LNCaP clone FGC (cell line): ENCODE measurements around the gene C2CD5.
"Not testable (repeated sequence)": the region's sequence is repeated elsewhere in the genome, so short reads cannot be mapped to it uniquely, and the experiment has no call there.

Experiments
- DNase-seq: peaks from one replicate; pipeline ENCODE4 v3.0.0-alpha.2; 2011; ENCODE audit warnings: low read depth
- H3K4me3 ChIP-seq: 2 replicates; pipeline ENCODE4 v1.5.1; 2011; ENCODE audit warnings: mild to moderate bottlenecking, low read depth, low read length, control low read depth
- TF ChIP-seq, protein P1 (sequence below): IDR thresholded peaks from 2 replicates; pipeline ENCODE4 v1.5.1; 2012; ENCODE audit warnings: mild to moderate bottlenecking; ENCODE audit not compliant: control insufficient read depth, insufficient read depth; ENCODE audit errors: extremely low read depth

The C2CD5 gene

DNA sequence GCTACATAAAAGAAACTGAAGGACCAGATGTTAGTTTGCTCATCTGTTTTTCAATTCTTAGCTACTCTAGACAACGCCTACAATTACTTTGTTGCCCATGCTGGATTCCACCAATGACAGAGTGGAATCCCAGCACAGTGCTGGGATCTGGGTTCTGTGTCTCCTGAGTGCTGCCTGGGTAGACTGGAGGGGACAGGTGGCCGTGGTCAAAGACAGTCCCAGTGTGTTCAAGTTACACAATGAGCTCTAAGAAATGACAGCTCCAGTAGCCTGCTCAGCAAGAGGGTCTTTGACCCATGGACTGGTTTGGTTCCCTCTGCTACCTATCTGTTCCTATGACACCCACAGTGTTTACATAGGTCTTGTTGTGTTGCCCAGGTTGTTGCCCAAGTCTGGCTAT lies 38.5 kb downstream of the C2CD5 start:
- H3K4me3 ChIP-seq: no peak overlapping the region
- DNase-seq: no peak
- TF ChIP-seq, protein P1, sequence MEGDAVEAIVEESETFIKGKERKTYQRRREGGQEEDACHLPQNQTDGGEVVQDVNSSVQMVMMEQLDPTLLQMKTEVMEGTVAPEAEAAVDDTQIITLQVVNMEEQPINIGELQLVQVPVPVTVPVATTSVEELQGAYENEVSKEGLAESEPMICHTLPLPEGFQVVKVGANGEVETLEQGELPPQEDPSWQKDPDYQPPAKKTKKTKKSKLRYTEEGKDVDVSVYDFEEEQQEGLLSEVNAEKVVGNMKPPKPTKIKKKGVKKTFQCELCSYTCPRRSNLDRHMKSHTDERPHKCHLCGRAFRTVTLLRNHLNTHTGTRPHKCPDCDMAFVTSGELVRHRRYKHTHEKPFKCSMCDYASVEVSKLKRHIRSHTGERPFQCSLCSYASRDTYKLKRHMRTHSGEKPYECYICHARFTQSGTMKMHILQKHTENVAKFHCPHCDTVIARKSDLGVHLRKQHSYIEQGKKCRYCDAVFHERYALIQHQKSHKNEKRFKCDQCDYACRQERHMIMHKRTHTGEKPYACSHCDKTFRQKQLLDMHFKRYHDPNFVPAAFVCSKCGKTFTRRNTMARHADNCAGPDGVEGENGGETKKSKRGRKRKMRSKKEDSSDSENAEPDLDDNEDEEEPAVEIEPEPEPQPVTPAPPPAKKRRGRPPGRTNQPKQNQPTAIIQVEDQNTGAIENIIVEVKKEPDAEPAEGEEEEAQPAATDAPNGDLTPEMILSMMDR: no peak

DNA sequence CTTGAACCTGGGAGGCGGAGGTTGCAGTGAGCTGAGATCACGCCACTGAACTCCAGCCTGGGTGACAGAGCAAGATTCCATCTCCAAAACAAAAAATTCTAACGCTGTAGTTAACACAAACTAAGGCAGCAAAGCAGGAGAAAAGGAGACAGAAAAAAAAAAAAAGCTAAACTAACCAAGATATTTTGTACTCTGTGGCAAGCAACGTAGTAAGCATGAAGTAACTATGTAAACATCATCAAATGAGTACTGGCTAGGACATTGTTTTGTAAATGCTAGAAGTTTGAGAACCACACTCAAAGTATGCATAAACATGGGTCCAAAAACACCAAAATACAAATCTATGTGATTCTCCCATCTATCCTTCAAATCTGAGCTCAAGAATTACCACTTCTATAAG lies 44.2 kb downstream of the C2CD5 start:
- TF ChIP-seq, protein P1: no peak
- DNase-seq: no peak
- no peak overlapping the region for H3K4me3 ChIP-seq

DNA sequence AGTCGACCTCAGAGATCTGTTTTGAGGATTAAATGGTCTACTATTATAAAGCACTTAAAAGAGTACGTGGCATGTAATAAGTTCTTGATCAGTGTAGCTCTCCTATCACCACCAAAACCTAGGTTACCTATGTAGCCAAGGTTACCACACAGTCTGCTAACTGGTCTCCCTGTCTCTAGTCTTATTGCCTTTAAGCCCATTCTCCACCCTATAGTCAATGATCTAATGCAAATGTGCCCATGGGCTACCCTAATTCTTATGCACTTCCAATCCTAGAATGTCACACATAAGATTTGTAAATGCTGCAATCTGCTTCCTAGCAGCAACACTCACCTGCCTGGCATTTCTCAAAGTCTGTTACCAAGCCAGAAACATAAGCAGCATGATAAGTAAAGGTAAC lies 44.9 kb downstream of the C2CD5 start:
- TF ChIP-seq, protein P1: no peak
- DNase-seq: no peak
- no peak overlapping the region for H3K4me3 ChIP-seq

DNA sequence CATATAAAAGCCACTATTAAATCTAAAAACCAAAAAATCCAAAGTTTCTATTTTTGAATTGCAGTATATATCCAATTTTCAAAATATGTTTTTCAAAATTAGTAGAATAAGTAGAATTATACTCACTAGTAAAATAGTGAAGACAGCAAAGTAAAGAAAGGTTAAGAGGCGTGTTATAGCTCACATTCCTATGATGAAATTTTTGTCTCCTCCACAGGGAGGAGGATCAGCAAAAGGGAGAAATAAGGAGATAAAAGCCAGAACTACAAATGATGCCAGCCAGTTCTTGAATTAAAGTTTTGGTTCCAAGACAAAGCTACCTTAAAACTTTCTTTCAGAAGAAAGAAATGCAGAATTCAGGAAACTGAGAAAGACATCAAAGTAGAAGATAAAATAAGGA lies 50.0 kb downstream of the C2CD5 start:
- H3K4me3 ChIP-seq: no peak overlapping the region
- no peak for DNase-seq
- TF ChIP-seq, protein P1: no peak

DNA sequence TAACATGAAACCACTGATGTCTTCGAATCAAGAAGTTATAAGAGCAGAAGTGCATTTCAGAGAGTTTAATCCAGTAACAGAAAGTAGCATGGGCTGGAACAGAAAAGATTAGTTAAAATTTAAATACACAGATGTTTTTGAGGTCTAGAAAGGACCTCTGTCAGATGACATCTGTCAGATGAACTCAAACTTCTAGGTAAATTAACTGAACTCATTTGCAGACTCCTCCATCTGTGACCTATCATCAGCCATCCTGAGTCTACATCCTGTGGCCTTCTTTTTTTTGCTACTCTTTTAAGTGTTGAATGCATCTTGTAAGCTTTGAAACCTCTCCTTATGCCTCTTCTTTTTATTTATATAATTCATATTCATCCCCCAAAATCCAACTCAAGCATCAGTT lies 53.3 kb downstream of the C2CD5 start:
- no peak for DNase-seq
- TF ChIP-seq, protein P1: no peak
- no peak overlapping the region for H3K4me3 ChIP-seq

DNA sequence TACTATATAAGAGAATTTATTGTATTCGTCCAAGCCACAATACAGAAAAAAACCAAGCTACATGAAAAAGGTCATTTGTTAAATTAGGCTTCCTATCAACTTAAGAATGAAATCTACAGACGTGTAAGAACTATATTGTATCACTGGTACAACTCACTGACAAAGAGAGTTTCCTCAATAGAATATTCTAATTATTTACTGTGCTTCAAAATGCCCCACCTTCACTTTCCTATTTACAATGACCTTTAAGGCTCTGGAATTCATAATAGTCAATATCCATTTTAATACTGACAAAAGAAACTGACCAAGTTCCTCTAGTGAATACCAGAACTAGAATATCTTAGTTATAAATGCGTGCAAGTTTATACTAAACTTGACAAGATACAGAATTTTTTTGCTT lies 55.9 kb downstream of the C2CD5 start:
- no peak for DNase-seq
- TF ChIP-seq, protein P1: no peak
- H3K4me3 ChIP-seq: no peak overlapping the region

DNA sequence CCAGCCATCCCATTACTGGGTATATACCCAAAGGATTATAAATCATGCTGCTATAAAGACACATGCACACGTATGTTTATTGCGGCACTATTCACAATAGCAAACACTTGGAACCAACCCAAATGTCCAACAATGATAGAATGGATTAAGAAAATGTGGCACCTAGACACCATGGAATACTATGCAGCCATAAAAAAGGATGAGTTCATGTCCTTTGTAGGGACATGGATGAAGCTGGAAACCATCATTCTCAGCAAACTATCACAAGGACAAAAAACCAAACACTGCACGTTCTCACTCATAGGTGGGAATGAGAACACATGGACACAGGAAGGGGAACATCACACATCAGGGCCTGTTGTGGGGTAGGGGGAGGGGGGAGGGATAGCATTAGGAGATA lies 56.7 kb downstream of the C2CD5 start:
- not testable (repeated sequence) for DNase-seq, H3K4me3 ChIP-seq

DNA sequence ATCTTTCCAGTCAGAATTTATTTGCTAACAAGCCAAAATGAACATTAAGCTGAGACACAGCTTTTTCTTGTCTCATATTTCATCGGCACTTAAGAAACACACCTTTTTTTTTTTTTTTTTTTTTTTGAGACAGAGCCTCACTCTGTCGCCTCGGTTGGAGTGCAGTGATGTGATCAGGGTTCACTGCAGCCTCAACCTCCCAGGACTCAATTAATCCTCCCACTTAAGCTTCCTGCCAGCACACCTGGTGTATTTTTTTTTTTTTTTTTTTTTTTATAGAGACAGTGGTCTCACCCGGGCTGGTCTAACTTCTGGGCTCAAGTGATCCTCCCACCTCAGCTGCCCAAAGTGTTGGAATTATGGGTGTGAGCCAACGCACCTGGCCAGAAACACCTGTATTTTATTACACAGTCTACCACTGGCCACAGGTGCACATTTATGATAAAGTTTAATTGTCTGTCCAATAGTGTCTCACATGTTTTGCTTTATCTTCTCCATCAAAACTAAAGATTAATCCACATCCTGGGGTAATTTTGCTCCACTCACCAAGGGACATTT lies 62.7 kb downstream of the C2CD5 start:
- TF ChIP-seq, protein P1: no peak
- no peak overlapping the region for H3K4me3 ChIP-seq
- no peak for DNase-seq

DNA sequence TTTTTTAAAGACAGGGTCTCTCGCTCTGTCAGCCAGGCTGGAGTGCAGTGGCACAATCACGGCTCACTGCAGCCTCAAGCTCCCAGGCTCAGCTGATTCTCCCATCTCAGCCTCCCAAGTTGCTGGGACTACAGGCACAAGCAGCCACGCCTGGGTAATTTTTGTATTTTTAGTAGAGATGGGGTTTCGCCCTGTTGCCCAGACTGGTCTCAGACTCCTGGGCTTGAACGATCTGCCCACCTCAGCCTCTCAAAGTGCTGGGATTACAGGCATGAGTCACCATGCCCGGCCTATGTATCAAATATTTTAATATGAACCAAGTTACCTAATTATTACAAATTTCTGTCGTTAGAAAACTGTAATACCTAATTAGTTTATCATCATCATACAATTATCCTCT lies 63.5 kb downstream of the C2CD5 start:
- not testable (repeated sequence) for DNase-seq, H3K4me3 ChIP-seq
